ENCODE data around the gene KCTD21. TPM values are rescaled to one million over a fixed set of nuclear protein-coding genes. Genes with fewer than 3 reads are reported as not detected.

Gene KCTD21
- total and polyA plus RNA-seq, 10 of the 15 experiments (the other 5 are each of a cell fraction or from before 2014, with no cell fraction given): 0.63 to 5.4 (median 3.6) TPM

GRCh38 chr11:78224906-78225420 lies 36.5 kb upstream of the KCTD21 start:
- WGBS (ENCODE audit: insufficient coverage, insufficient replicate concordance, low lambda C conversion rate, missing lambda C conversion rate): 90% methylated on average over 7 of the region's 7 CpGs
- no peak overlapping the region for H3K4me3 ChIP-seq
- peaks cover 60% of the 10 kb centered on the region for H3K4me1 ChIP-seq (ENCODE audit: control insufficient read depth, insufficient read depth, low read length)
- H3K4me2 ChIP-seq (ENCODE audit: control insufficient read depth, insufficient read depth): no peak overlapping the region
- POLR2A ChIA-PET: no interaction called here
- no TSS peak for BruUV-seq (replicated peaks)
- DNase-seq (ENCODE audit: low read depth, low spot score): no peak
- TF ChIP-seq SMARCA5 (IDR thresholded peaks at IDR 0.05): no peak
- TF ChIP-seq MTA2 (IDR thresholded peaks at IDR 0.05; ENCODE audit: low read depth): no peak
- no peak for TF ChIP-seq TBL1XR1 (IDR thresholded peaks at IDR 0.05; ENCODE audit: low read depth, low read length)
- H3K9me3 ChIP-seq (replicated peaks; ENCODE audit: control insufficient read depth, insufficient read depth, low read length): no peaks in the 10 kb centered on the region
- CTCF ChIA-PET: interaction anchor here (0.7 to 8.1 kb wide), 3 partner anchors 110 to 341 kb away, joined by 3 to 181 read pairs (median 4); no protein-coding TSS in a partner anchor
- no peaks in the 10 kb centered on the region for H4K20me1 ChIP-seq (ENCODE audit: control insufficient read depth, insufficient read depth)
- SMC1A ChIA-PET (ENCODE audit: uncharacterized antibody, unreplicated experiment): interaction anchor here (1.0 to 1.7 kb wide), 2 partner anchors 316 to 340 kb away, joined by 4 to 5 read pairs; no protein-coding TSS in a partner anchor
- in situ Hi-C loops (cut with MboI) (loop anchor here (5.0 kb wide), 1 partner anchor 337 kb away; no protein-coding TSS in a partner anchor), intact Hi-C loops (cut with micrococcal nuclease; ENCODE audit: unreplicated experiment) (no loop called here)
- H2AFZ ChIP-seq (ENCODE audit: control insufficient read depth, low read depth, low read length): no peak overlapping the region
- H3K36me3 ChIP-seq (ENCODE audit: control insufficient read depth in 2 of 2, insufficient read depth in 2 of 2, low read length in 1 of 2): 0 out of 4 replicates have a peak, but pooled peaks cover 0 to 3% of the 10 kb centered on the region in 2 experiments
- no peak for ATAC-seq
- no peaks in the 10 kb centered on the region for H3K27me3 ChIP-seq (replicated peaks in 1 of 2; ENCODE audit: control insufficient read depth in 2 of 2, insufficient read depth in 2 of 2, low read length in 1 of 2)
- no peaks in the 10 kb centered on the region for H3K79me2 ChIP-seq (ENCODE audit: control insufficient read depth, insufficient read depth, low read length)
- H3K9ac ChIP-seq (ENCODE audit: control insufficient read depth, insufficient read depth, low read length): no peak overlapping the region
- RAD21 ChIA-PET (ENCODE audit: unreplicated experiment): interaction anchor here (2.0 to 5.2 kb wide), 2 partner anchors 203 to 341 kb away, joined by 5 to 124 read pairs; no protein-coding TSS in a partner anchor
- no peak for FAIRE-seq
- H3K27ac ChIP-seq (ENCODE audit: control insufficient read depth, insufficient read depth): no peak overlapping the region

- ATAC-seq (no peak), FAIRE-seq (no peak), DNase-seq (ENCODE audit: low read depth, low spot score) (no peak)
- peak overlapping the region; percentile 76 for H3K27ac ChIP-seq (ENCODE audit: control insufficient read depth, insufficient read depth)
- intact Hi-C loops (cut with micrococcal nuclease; ENCODE audit: unreplicated experiment) (no loop called here), in situ Hi-C loops (cut with MboI) (loop anchor here (5.0 kb wide), 1 partner anchor 338 kb away; no protein-coding TSS in a partner anchor)
- H3K9ac ChIP-seq (ENCODE audit: control insufficient read depth, insufficient read depth, low read length): no peak overlapping the region
- H3K36me3 ChIP-seq (ENCODE audit: control insufficient read depth in 2 of 2, insufficient read depth in 2 of 2, low read length in 1 of 2): 0 out of 4 replicates have a peak, but pooled peaks cover 0 to 3% of the 10 kb centered on the region in 2 experiments
- BruUV-seq (replicated peaks): no TSS peak
- H3K9me3 ChIP-seq (replicated peaks; ENCODE audit: control insufficient read depth, insufficient read depth, low read length): no peaks in the 10 kb centered on the region
- POLR2A ChIA-PET: no interaction called here
- 95% methylated on average over 4 of the region's 4 CpGs for WGBS (ENCODE audit: insufficient coverage, insufficient replicate concordance, low lambda C conversion rate, missing lambda C conversion rate)
- no peaks in the 10 kb centered on the region for H4K20me1 ChIP-seq (ENCODE audit: control insufficient read depth, insufficient read depth)
- CTCF ChIA-PET: interaction anchor here (1.4 to 8.1 kb wide), 2 partner anchors 196 to 342 kb away, joined by 4 to 181 read pairs; no protein-coding TSS in a partner anchor
- no peaks in the 10 kb centered on the region for H3K79me2 ChIP-seq (ENCODE audit: control insufficient read depth, insufficient read depth, low read length)
- no peak overlapping the region for H3K4me3 ChIP-seq
- H2AFZ ChIP-seq (ENCODE audit: control insufficient read depth, low read depth, low read length): no peak overlapping the region
- H3K4me1 ChIP-seq (ENCODE audit: control insufficient read depth, insufficient read depth, low read length): peaks cover 60% of the 10 kb centered on the region
- H3K27me3 ChIP-seq (replicated peaks in 1 of 2; ENCODE audit: control insufficient read depth in 2 of 2, insufficient read depth in 2 of 2, low read length in 1 of 2): no peaks in the 10 kb centered on the region
- RAD21 ChIA-PET (ENCODE audit: unreplicated experiment): interaction anchor here (0.9 to 5.2 kb wide), 5 partner anchors 147 to 341 kb away, joined by 3 to 124 read pairs (median 3); no protein-coding TSS in a partner anchor
- no peak overlapping the region for H3K4me2 ChIP-seq (ENCODE audit: control insufficient read depth, insufficient read depth)
- SMC1A ChIA-PET (ENCODE audit: uncharacterized antibody, unreplicated experiment): interaction anchor here (1.0 to 1.7 kb wide), 2 partner anchors 317 to 340 kb away, joined by 4 to 5 read pairs; no protein-coding TSS in a partner anchor
- TF ChIP-seq SUPT20H (IDR thresholded peaks at IDR 0.05; ENCODE audit: borderline replicate concordance, control insufficient read depth, low read depth, low read length) (no peak), E4F1 (IDR thresholded peaks at IDR 0.05; ENCODE audit: borderline replicate concordance, partially characterized antibody) (no peak), STAT3 (IDR thresholded peaks at IDR 0.05; ENCODE audit: low read depth, low read length) (no peak), SP1 (IDR thresholded peaks at IDR 0.05; ENCODE audit: low read depth, low read length) (no peak), RCOR1 (conservative IDR thresholded peaks at IDR 0.05; ENCODE audit: low read depth, low read length) (no peak)
Observed at GRCh38 chr11:78224506-78224905, 36.1 kb upstream of the KCTD21 start.

Measured in GM12878 (cell line).